OCI-LY3 (cell line): ENCODE results near the gene DPP10.

Experiments
- CTCF ChIP-seq: fragments of 200-600, 300-600 bp; sonication (generic); IDR thresholded peaks from 2 replicates; pipeline ENCODE4 v1.5.1; 2014; ENCODE audit warnings: antibody characterized with exemption, low read length, low read depth
- EZH2phosphoT487 ChIP-seq: fragments of 200-600 bp; shearing (Covaris generic); IDR thresholded peaks from 2 replicates; pipeline ENCODE4 v1.6.1; 2018; ENCODE audit warnings: antibody characterized with exemption, mixed run types, low read depth

GRCh38 chr2:115549611-115550130, 1107.2 kb downstream of the DPP10 start:
- TF ChIP-seq CTCF (no peak), EZH2phosphoT487 (no peak)
